WTC11 (cell line): ENCODE data around the gene ICA1.

Source experiments
- ATF2 ChIP-seq: sonication (generic); formaldehyde crosslinking; IDR thresholded peaks from 2 replicates; pipeline ENCODE4 v1.8.1; 2022; ENCODE audit warnings: low read depth, missing genetic modification reagents, borderline replicate concordance
- ATF3 ChIP-seq: sonication (generic); formaldehyde crosslinking; conservative IDR thresholded peaks from 2 replicates; pipeline ENCODE4 v1.8.1; 2022; ENCODE audit warnings: mild to moderate bottlenecking, missing genetic modification reagents
- CREM ChIP-seq: sonication (generic); formaldehyde crosslinking; IDR thresholded peaks from 2 replicates; pipeline ENCODE4 v1.8.1; 2022; ENCODE audit warnings: mild to moderate bottlenecking, missing genetic modification reagents, moderate library complexity
- CTCF ChIP-seq: fragments of 200-600 bp; IDR thresholded peaks from 2 replicates; pipeline ENCODE4 v1.8.0; 2022; ENCODE audit warnings: antibody characterized with exemption
- IRF1 ChIP-seq: sonication (generic); formaldehyde crosslinking; IDR thresholded peaks from 2 replicates; pipeline ENCODE4 v1.8.0; 2023; ENCODE audit warnings: missing genetic modification reagents
- IRF2 ChIP-seq: sonication (generic); formaldehyde crosslinking; IDR thresholded peaks from 2 replicates; pipeline ENCODE4 v1.8.0; 2022; ENCODE audit warnings: low read depth, missing genetic modification reagents, borderline replicate concordance
- STAT6 ChIP-seq: sonication (generic); formaldehyde crosslinking; conservative IDR thresholded peaks from 2 replicates; pipeline ENCODE4 v1.8.1; 2023; ENCODE audit warnings: mild to moderate bottlenecking, low read depth, missing genetic modification reagents, moderate library complexity
- USF2 ChIP-seq: sonication (generic); formaldehyde crosslinking; IDR thresholded peaks from 2 replicates; pipeline ENCODE4 v1.8.1; 2023; ENCODE audit warnings: mild to moderate bottlenecking, missing genetic modification reagents, moderate library complexity
- ZNF121 ChIP-seq: sonication (generic); formaldehyde crosslinking; IDR thresholded peaks from 2 replicates; pipeline ENCODE4 v1.8.0; 2023; ENCODE audit warnings: missing genetic modification reagents
- ZNF425 ChIP-seq: fragments of 250-450 bp; sonication (Bioruptor Pico); conservative IDR thresholded peaks from 2 replicates; pipeline ENCODE4 v1.9.0; 2021; ENCODE audit warnings: mild to moderate bottlenecking

- TF ChIP-seq ATF2 (CRISPR knock-in tag) (no peak), IRF2 (no peak), IRF1 (CRISPR knock-in tag) (no peak), CTCF (no peak), CREM (no peak), STAT6 (CRISPR knock-in tag) (no peak), ZNF425 (CRISPR knock-in tag) (no peak), ATF3 (no peak), USF2 (CRISPR knock-in tag) (no peak), ZNF121 (CRISPR knock-in tag) (no peak)
Measured at GRCh38 chr7:8177109-8177933, 84.6 kb downstream of the ICA1 start.
